K562 (cell line): ENCODE results near the gene C1R.

ENCODE experiments used
- CHD4 ChIP-seq: fragments of 200-600 bp; sonication (generic); IDR thresholded peaks from 3 replicates; pipeline ENCODE4 v1.6.1; 2012; ENCODE audit warnings: low read depth, mild to moderate bottlenecking, mixed read lengths, low read length, inconsistent platforms; ENCODE audit not compliant: insufficient read depth, insufficient replicate concordance, poor library complexity, severe bottlenecking
- PCBP2 ChIP-seq: fragments of 200-400 bp; formaldehyde crosslinking; IDR thresholded peaks from 2 replicates; pipeline ENCODE4 v1.6.1; 2018; ENCODE audit warnings: low read length, low read depth, mild to moderate bottlenecking, moderate library complexity; ENCODE audit not compliant: poor library complexity, severe bottlenecking
- POLR2A ChIP-seq: fragments of 450-650 bp; conservative IDR thresholded peaks from 2 replicates; pipeline ENCODE4 v1.6.1; 2016
- ZBTB7A ChIP-seq: IDR thresholded peaks from 2 replicates; pipeline ENCODE4 v1.6.1; 2011; ENCODE audit warnings: low read depth, mild to moderate bottlenecking, low read length, moderate library complexity, borderline replicate concordance; ENCODE audit not compliant: control insufficient read depth
- ZNF124 ChIP-seq: sonication (generic); formaldehyde crosslinking; IDR thresholded peaks from 2 replicates; pipeline ENCODE4 v1.8.1; 2022; ENCODE audit warnings: missing genetic modification reagents

- TF ChIP-seq POLR2A (no peak), ZNF124 (CRISPR knock-in tag) (no peak), PCBP2 (no peak), CHD4 (no peak), ZBTB7A (no peak)
These were observed 16.7 kb downstream of the C1R start for GRCh38 chr12:7075518-7075917.
